HG03457 (cell line): ENCODE results near the gene IDI2.
"Not testable (repeated sequence)": the region's sequence is repeated elsewhere in the genome, so short reads cannot be mapped to it uniquely, and the experiment has no call there.

Experiments used
- ATAC-seq: cut with Tn5 transposase; IDR thresholded peaks from one replicate; pipeline ENCODE4 v1.9.1; 2021; ENCODE audit warnings: moderate number of reproducible peaks; ENCODE audit not compliant: unreplicated experiment

Gene IDI2

DNA sequence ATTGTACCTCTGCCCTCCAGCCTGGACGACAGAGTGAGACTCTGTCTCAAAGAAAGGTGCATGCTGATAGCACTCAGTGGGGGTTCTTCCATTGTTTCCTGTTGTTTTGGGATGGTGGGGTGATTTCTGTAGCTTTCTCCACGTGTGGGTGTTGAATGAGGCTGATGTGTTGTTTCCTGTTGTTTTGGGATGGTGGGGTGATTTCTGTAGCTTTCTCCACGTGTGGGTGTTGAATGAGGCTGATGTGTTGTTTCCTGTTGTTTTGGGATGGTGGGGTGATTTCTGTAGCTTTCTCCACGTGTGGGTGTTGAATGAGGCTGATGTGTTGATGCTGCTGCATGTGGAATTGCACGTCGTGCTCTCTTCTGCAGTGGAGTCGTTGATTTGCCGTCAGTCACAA lies 15.7 kb downstream of the IDI2 start:
- not testable (repeated sequence) for ATAC-seq

DNA sequence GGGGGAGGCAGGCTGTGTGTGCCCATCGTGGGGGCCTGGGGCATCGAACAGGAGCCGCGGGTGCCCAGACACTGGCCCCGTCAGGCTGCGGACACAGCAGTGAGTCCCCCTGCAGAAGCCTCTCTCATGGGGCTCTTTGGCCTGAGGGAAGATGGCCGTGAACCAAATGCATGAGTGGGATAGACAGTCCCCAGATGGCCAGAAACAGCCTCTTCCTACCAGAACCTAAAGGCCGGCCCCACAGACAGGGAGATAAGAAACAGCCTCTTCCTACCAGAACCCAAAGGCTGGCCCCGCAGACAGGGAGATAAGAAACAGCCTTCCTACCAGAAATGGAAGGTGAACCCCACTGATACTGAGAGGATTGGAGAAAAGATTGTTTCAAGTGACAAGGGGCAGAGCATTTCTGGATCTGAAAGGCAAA lies 16.6 kb downstream of the IDI2 start:
- ATAC-seq = no peak

DNA sequence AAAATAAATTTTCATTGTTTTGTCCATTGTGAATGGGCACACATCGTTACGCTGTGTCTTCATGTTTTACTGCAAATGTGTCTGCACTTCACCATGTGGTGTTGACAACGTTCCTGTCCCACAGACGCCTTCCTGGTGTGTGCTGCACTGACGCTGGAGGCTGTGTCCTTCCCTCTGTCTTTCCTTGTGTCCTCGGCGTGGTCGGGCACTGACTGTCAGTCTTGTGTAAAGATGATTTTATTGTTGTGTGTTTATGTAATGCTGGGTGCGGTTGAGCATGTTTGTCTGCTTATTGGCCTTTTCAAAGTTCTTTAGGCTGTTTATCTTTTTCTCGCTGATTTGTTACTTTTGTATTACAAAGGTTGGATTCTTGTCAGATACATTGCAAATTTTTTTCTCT lies 18.1 kb downstream of the IDI2 start:
- no peak for ATAC-seq

DNA sequence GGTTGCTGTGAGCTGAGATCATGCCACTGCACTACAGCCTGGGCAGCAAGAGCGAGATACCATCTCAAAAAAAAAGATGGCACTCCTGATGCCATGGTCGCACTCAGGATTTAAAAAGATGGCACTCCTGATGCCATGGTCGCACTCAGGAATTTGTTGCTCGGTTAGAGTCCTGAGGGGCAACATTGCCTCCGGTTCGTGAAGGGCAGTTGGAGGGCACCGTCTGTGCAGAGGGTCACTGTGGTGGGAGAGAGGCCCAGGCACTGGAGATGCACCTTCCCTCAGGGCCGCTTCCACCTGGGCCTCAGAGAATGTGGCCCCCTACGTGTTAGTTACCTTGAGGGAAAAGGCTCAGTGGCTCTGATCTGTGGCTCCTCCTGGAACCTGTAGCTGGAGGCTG lies 19.1 kb downstream of the IDI2 start:
- ATAC-seq = no peak

DNA sequence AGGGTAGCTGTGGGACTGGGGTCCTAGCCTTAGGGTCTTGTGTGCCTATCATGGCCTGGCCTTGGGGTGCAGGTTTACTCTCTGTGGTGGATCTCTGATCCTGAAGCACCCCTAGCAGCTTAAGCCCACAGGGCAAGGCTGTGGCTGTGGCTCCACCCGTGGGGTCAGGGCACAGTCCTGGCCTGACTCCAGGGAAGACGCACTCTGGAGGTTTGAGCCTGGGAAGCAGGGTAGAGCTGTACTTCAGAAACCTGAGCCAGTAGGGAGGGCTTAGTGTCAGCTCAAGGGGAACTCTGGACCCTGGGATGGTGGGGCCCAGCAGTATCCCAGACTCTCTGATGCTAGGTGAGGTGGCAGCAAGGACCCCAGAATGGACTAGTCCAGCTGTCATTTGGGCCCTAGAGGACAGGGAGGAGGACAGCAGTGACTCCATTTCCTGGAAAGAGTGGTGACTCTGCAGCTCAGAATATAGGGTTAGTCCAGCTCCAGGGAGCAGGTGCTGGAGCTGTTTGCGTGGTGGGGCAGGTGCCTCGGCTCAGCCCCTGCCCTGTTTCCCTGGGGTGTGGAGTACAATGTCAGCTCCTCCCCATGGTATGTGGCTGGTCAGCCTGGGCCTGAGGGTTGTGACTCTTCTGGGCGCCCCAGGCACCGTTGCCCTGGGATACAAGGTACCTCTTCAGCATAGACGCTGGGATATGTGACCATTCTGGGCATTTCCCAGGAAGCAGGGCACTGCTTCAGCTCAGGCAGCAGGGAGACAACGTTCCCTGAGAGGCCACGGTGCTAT lies 21.6 kb downstream of the IDI2 start:
- no peak for ATAC-seq

DNA sequence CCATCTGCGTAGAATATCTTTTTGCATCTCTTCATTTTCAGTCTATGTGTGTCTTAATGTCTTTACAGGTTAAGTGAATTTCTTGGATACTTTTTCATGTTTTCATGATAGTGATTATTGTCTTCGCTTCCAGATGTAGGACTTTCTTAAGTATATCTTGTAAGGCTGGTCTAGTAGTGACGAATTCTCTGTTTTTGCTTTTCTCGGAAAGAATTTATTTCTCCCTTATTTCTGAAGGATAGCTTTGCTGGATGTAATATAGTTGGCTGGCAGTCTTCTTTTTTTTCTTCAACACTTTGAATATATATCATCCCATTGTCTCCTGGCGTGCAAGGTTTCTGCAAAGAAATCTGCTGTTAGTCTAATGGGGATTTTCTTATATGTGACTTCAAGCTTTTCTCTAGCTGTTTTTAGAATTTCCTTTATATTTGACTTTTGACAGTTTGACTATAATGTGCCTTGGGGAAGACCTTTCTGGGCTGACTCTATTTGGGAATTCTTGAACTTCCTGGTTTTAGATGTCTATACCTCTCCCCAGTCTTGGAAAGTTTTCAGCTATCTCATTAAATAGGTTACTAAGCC lies 23.1 kb downstream of the IDI2 start:
- no peak for ATAC-seq

DNA sequence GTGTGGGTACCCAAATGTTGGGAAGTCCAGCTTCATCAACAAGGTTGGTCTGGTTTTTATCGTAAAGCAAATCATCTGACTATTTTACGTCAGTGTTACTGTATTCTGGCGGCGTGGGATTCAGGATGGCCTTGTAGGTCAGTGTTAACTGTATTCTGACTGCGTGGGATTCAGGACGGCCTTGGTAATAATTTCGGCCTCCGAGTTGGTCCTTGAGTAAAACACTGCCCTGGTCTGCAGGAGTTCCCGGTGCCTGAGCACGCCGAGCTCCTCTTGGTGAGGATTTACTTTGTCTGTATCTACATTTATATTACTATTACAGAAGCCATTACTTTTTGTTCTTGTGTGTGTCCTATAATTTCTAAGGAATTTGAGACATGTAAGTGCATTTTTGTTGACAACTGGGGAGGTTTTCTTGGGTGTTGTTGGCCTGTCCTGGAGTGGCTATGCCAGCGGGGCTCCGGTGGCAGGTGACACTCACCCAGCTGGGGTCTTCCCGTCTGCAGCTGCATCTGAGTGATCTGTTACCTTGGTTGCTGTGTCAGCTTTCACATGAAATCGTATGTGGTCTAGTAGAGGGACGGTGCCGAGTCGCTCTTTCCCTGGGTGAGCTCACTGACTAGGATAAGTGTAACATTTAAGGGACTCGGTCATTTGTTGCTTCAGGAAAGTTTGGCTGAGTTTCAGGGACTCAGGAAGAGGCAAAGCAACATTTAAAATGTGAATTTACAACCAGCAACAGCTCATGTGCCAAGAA lies 28.2 kb downstream of the IDI2 start:
- ATAC-seq = no peak

DNA sequence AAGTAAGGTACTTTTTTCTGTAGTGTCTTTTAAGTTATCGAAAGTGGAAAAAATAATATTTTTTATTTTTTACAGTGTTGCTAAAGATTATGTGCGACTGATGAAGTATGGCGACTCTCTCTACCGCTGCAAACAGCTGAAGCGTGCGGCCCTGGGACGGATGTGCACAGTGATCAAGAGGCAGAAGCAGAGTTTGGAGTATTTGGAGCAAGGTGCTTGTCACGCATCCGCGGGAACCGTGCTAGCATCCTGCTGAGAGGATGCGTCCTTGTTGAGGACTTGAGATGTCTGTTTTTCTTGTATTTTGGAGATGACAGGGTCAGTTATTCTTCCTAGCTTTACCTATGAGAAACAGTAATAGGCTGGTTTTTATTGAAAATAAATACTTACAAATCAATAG lies 29.6 kb downstream of the IDI2 start:
- ATAC-seq = no peak

DNA sequence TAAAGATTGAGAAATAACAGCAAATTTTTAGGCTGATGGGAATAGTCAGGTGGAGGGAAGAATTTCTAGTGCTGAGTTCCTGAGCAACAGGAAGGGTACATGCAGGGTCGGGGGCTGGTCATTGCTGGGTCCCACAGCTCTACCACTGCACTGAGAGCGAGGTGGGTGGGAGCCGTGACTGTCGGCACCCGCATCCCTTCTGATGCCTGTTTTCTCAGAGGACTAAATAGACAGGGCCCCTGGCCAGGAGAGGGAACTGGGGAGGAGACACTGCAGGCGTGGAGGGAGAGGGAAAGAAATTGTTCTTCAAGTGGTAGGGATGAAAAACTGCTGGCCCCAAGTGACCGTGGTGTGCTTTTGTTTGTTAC lies 30.1 kb downstream of the IDI2 start:
- ATAC-seq = no peak

DNA sequence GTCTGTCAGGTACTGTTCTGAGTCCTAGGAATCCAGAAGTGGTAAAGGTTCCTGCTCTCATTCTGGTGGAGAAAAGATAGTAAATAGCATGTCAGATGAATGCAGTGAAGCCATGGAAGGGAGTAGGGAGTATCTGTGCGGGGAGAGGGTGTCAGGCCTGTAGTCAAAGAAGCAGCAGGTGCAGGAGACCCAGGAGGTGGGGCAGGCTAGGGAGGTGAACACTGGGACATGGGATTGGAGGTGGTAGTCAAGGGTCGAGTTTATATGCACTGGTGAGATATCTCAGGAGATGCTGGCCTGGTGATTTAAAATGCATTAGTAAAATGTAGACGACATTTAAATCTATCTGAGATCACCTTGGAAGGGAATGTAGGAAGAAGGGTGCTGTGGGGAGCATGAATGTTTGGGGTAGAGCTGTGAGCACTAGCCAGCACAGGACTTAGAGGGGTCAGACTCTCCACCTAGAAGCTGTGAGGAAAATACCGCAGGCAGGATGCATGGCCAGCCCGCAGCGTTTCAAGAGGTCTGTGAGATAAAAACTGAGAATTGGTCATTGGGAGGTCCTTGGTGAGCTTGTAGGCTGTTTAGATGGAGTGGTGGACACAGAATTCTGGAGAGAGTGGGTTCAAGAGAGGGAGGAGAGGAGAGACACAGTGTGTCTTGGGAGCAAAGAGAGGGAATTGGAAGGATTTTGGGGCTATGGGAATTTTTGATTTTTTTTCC lies 30.7 kb downstream of the IDI2 start:
- no peak for ATAC-seq

DNA sequence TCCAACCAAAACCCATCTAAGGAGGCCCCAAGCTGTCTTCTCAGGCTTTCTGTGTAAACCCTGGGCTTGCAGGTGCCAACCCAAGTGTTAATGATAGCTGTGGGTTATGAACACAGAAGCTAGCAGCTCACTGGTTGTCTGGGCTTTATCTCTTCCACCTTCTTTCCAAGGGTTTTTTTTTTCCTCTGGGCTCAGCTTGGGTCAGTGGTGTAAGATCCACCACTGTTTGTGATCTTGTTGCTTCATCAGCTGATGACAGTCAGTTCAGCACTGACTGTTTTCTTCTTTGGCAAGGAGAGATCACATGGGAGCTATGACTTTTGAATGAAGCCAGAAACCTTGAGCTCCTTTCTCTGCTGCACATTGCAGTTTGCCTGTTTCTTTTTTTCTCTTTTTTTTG lies 32.8 kb downstream of the IDI2 start:
- ATAC-seq = no peak

DNA sequence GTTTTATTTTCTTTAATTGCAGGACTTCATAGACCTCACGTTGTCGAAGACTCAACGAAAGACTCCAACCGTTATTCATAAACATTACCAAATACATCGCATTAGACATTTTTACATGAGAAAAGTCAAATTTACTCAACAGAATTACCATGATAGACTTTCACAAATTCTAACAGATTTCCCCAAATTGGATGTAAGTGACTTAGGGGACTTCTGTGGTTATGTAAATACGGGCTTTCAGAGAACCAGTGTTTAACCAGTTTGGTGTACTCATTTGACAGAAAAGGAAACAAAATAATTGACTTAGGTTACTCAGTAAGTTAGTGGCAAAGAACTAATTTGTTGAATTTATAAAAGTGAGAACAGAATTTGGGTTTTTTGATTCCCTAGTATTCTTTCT lies 33.2 kb downstream of the IDI2 start:
- ATAC-seq = peak; percentile 45

DNA sequence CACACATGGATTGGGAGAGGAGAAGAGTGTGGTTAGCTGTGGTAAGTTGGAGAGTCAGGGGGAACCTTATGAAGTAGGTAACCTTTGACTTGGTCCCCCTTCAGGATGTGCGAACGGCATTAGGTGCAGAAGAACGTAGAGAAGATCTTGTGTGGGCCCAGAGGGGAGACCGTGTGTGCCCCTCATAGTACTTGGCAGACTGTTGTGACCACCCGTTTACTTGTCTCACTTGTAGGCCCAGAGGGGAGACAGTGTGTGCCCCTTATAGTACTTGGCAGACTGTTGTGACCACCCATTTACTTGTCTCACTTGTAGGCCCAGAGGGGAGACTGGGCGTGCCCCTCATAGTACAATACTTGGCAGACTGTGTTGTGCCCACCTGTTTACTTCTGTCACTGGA lies 34.9 kb downstream of the IDI2 start:
- no peak for ATAC-seq

DNA sequence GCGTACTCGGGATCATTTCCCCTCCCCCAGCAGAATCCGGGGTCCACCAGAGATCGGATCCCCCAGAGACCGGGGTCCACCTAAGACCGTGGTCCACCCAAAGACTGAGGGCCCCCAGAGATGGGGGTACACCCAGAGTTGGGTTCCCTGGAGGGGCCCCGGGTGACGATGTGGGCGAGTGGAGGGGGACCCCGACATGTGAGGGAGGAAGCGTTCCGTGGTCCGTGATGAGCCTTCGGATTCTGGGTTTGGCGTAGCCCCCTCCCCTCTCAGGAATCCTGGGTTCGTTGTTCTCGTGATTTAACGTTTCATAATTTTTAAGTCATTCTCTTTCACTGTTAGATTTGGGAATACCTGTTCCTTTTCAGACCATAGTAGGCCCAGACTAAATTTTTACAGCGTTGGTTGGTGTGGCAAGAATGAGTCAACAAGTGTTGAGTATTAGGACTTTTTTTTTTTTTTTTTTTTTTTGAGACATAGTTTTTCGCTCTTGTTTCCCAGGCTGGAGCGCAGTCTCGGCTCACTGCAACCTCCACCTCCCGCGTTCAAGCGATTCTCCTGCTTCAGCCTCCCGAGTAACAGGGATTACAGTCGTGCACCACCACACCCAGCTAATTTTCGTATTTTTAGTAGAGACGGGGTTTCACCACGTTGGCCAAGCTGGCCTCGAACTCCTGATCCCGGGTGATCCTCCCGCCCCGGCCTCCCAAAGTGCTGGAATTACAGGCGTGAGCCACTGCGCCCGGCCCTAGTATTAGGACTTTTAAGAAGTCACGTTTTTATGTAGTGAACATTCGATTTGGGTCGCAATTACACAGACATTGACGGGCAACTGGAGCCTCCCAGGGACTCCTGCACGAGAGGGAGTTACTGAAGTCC lies 36.8 kb downstream of the IDI2 start:
- no peak for ATAC-seq

DNA sequence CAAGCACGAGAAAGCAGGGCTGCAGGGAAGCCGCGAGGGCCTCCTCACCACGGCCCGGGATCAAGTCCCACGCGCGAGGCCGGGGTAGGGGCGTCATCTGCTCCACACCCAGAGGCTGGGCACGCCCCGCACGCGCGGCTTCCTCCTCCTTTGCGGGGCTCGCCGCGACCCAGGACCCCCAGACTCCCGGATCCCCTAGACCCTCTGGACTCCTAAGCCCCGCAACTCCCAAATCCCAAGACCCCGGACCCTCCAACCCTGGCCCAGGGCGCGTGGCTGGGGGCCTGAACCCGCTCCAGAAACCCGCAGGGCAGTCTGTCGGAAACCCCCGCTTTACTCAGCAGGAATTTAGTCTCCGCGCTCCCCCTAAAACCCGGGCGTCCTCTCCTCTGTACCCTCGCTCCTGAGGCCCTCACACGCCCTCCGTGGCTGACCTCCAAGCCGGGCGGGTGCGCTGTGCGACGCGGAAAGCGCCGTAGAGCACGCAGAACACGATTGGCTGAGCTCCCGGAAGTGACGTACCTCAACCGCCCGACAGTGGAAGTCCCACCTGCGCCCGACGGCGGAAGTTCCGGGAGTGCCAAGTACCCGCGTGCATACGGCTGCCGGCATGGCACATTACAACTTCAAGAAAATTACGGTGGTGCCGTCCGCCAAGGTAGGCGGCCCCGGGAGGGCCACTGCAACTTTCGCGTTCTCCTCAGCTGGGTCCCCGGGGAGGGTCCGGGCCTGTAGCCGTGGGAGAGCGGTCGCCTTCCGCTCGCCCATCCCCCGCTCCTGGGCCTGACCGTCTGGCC lies 37.6 kb downstream of the IDI2 start, which contains the start of gene GTPBP4:
GTPBP4 (plus strand) TSS at position 565 of the 797 bp plus-strand sequence; CDS start at position 611, 46 bp downstream.
- peak; percentile 81 for ATAC-seq

DNA sequence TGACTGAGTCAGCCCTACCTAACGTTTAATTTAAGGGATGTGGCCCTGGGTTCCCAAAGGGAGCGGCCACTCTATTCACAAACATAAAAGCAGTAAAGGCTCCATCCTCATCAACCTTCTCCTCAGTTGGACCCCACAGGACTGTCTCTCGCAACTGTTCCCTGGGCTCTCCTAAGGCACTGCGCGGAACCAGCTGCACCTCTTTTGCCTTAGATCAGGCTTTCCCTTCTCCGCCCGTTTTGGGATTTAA lies 38.1 kb downstream of the IDI2 start:
- ATAC-seq = no peak

DNA sequence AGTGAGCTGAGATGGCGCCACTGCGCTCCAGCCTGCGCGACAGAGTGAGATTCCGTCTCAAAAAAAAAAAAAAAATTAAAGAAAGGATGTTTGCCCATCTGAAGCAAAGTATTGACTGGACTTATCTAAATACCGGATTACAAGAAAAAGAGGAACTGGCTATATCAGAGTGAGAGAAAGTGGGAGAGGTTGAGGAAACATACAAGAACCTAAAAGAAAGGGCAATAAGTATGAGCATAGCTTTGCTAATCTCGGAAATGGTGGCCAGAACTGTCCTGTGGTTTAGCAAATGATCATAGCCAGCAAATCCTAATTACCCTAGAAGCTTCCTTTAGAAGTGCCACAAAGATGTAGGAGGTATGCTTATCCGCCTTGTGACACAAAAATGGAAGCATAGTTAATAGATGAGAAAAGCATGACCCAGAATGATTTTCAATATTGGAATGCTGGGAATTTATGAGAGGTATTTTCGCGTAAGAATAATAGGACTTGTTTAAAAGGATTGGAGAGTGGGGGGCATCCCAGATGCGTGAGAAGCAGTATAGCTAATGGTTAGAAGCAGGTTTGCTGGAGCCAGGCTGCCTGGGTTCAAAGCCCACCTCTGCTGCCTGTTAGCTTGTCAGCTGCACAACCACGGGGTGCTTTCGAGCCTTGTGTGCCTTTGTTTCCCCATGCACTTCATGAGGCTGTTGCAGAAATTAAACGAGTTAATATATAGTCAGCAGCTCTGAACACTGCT lies 38.6 kb downstream of the IDI2 start:
- ATAC-seq = no peak

DNA sequence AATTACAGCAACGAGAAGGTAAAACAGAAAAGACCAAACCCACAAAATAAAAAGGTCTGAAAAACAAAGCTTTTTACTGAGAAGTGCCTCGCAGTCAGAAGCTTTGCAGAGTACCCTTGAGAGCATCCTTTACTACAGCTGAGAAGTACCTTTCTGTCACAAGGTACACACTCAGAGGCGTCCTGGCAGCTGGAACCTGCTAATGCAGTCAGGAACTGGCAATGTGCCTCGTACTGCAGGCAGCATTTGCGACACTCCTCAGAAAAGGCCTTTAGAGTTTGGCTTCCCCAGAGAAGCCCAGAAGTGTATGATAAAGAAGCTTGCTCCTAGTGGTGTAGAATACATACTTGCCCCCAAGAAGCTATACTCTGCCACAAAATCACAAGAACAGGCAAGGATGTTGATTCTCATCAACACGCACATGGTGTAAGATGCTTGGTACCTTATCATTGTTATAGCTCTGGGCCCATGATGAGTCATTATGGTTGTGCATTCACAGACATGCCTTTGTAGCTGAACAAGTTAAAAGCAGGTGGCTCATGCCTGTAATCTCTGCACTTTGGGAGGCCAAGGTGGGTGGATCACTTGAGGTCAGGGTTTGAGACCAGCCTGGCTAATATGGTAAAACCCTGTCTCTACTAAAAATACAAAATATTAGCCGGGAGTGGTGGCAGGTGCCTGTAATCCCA lies 39.4 kb downstream of the IDI2 start:
- no peak for ATAC-seq

DNA sequence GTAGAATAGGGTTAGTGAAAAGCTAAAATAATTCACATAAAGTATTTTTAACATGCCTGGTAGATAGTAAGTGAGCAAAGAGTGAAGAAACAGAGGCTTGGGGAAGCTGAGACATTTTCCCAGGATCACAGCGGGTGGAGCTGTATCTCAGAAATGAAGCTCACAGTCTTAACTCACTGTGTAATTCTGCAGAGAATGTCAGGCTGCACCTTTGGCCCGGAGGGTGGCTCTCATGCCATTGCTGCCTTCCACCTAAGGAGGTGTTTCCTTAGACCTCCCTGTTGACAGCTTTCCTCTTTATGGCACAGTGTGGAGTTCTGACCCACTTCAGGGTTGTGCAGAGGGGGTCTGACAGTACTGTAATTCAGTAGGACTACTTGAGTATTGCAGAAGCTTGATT lies 40.3 kb downstream of the IDI2 start:
- no peak for ATAC-seq
